HL-60 (cell line): Measurements from ENCODE around the gene KSR1.

ENCODE experiments used
- DNase-seq, 2 experiments: peaks; one replicate each; pipeline ENCODE4 v3.0.0-alpha.2; 2010 to 2020; ENCODE audit warnings: low read depth in 1 of 2, low spot score in 1 of 2
- H3K27ac ChIP-seq: fragments of 250-450 bp; sonication (Bioruptor Pico); replicated peaks from 2 replicates; pipeline ENCODE4 v1.5.1; 2020; ENCODE audit warnings: mild to moderate bottlenecking, moderate library complexity
- H3K27me3 ChIP-seq: fragments of 250-450 bp; sonication (Bioruptor Pico); 2 replicates; pipeline ENCODE4 v1.5.1; 2021; ENCODE audit warnings: mild to moderate bottlenecking, moderate library complexity; ENCODE audit not compliant: insufficient read depth, poor library complexity, severe bottlenecking
- H3K4me3 ChIP-seq: replicated peaks from 2 replicates; pipeline ENCODE4 v1.5.1; 2011; ENCODE audit warnings: mild to moderate bottlenecking, control low read depth, low read length; ENCODE audit not compliant: insufficient read depth
- CTCF ChIP-seq: IDR thresholded peaks from one replicate; pipeline ENCODE4 v1.5.1; 2011; ENCODE audit warnings: low read length, control low read depth, inconsistent platforms; ENCODE audit not compliant: insufficient read depth
- GABPA ChIP-seq: IDR thresholded peaks from 2 replicates; pipeline ENCODE4 v1.6.1; 2012; ENCODE audit warnings: low read depth
- POLR2AphosphoS5 ChIP-seq: IDR thresholded peaks from 2 replicates; pipeline ENCODE4 v1.6.1; 2012; ENCODE audit warnings: low read depth
- REST ChIP-seq: IDR thresholded peaks from 2 replicates; pipeline ENCODE4 v1.6.1; 2012; ENCODE audit warnings: low read depth; ENCODE audit not compliant: insufficient replicate concordance
- SPI1 ChIP-seq: IDR thresholded peaks from 2 replicates; pipeline ENCODE4 v1.6.1; 2012; ENCODE audit warnings: low read depth, mild to moderate bottlenecking, borderline replicate concordance

The KSR1 gene

GRCh38 chr17:27554911-27555310 lies 98.7 kb downstream of the KSR1 start:
- Histone ChIP-seq H3K27ac (no peak overlapping the region), H3K4me3 (no peak overlapping the region), H3K27me3 (no peaks in the 10 kb centered on the region)
- TF ChIP-seq REST (no peak), CTCF (no peak), GABPA (no peak), SPI1 (no peak), POLR2AphosphoS5 (no peak)
- no peak for DNase-seq

- DNase-seq: no peak
- Histone ChIP-seq H3K27ac (no peak overlapping the region), H3K27me3 (no peaks in the 10 kb centered on the region), H3K4me3 (no peak overlapping the region)
- TF ChIP-seq GABPA (no peak), POLR2AphosphoS5 (no peak), CTCF (no peak), SPI1 (no peak), REST (no peak)
Measured at GRCh38 chr17:27555339-27555738, 99.1 kb downstream of the KSR1 start.

GRCh38 chr17:27558341-27558740 lies 102.1 kb downstream of the KSR1 start:
- DNase-seq: no peak
- Histone ChIP-seq H3K4me3 (no peak overlapping the region), H3K27me3 (no peaks in the 10 kb centered on the region), H3K27ac (no peak overlapping the region)
- no peak for TF ChIP-seq SPI1
- no peak for TF ChIP-seq GABPA
- no peak for TF ChIP-seq CTCF
- no peak for TF ChIP-seq REST
- TF ChIP-seq POLR2AphosphoS5: no peak
